ENCODE measurements around the gene RIN1. TPM values are rescaled to one million over a fixed set of nuclear protein-coding genes. Genes with fewer than 3 reads are reported as not detected.

RIN1 gene
- total and polyA plus RNA-seq, 8 donors: 1.7 to 10.2 (median 3.5) TPM

GRCh38 chr11:66337103-66337899, 1.1 kb upstream of the RIN1 start:
- Histone ChIP-seq H3K4me3 (no peak overlapping the region), H3K36me3 (peaks cover 0 to 74% of the 10 kb centered on the region in 2 donors), H3K4me1 (peaks cover 19 to 34% of the 10 kb centered on the region in 2 donors), H3K9me3 (no peaks in the 10 kb centered on the region), H3K27me3 (no peaks in the 10 kb centered on the region), H3K27ac (peak overlapping the region; percentile 86 to 87)
- ATAC-seq (no peak), DNase-seq (peak in 2 of 4 donors; percentile 32 to 64)
- no peak for TF ChIP-seq CTCF (IDR thresholded peaks at IDR 0.05)
- intact Hi-C loops (cut with DNase I): no loop called here

- peak overlapping the region; percentile 86 to 87 for H3K27ac ChIP-seq
- H3K4me1 ChIP-seq: peaks cover 19 to 34% of the 10 kb centered on the region in 2 donors
- peak overlapping the region; percentile 49 to 63 for H3K4me3 ChIP-seq
- ATAC-seq (peak; percentile 40), DNase-seq (peak in 1 of 4 donors; percentile 82)
- intact Hi-C loops (cut with DNase I): no loop called here
- no peaks in the 10 kb centered on the region for H3K27me3 ChIP-seq
- H3K36me3 ChIP-seq: peaks cover 0 to 65% of the 10 kb centered on the region in 2 donors
- TF ChIP-seq CTCF (IDR thresholded peaks at IDR 0.05): no peak
- no peaks in the 10 kb centered on the region for H3K9me3 ChIP-seq
Measured at GRCh38 chr11:66335531-66336233, 552 bp downstream of the RIN1 start.

- Histone ChIP-seq H3K4me3 (peak overlapping the region; percentile 49 to 63), H3K36me3 (peaks cover 0 to 56% of the 10 kb centered on the region in 2 donors), H3K27me3 (no peaks in the 10 kb centered on the region), H3K4me1 (peaks cover 19 to 34% of the 10 kb centered on the region in 2 donors), H3K27ac (peak overlapping the region in 1 of 2 donors; percentile 87), H3K9me3 (no peaks in the 10 kb centered on the region)
- ATAC-seq (no peak), DNase-seq (peak in 1 of 4 donors; percentile 78)
- no peak for TF ChIP-seq CTCF (IDR thresholded peaks at IDR 0.05)
- intact Hi-C loops (cut with DNase I): no loop called here
Measured at GRCh38 chr11:66334605-66335442, 1.4 kb downstream of the RIN1 start.

GRCh38 chr11:66333896-66334604, 2.2 kb downstream of the RIN1 start:
- intact Hi-C loops (cut with DNase I): no loop called here
- Histone ChIP-seq H3K9me3 (no peaks in the 10 kb centered on the region), H3K4me3 (no peak overlapping the region), H3K27ac (no peak overlapping the region), H3K36me3 (peaks cover 0 to 48% of the 10 kb centered on the region in 2 donors), H3K4me1 (peaks cover 19 to 35% of the 10 kb centered on the region in 2 donors), H3K27me3 (no peaks in the 10 kb centered on the region)
- peak in 2 of 4 donors; percentile 24 to 58 for DNase-seq
- ATAC-seq: no peak
- no peak for TF ChIP-seq CTCF (IDR thresholded peaks at IDR 0.05)

Data from left lung (tissue), 10 donors.